ENCODE data around the gene BTNL8. TPM values are rescaled to one million over a fixed set of nuclear protein-coding genes. Genes with fewer than 3 reads are reported as not detected.

The BTNL8 gene
- total and polyA plus RNA-seq, 2 of the 13 experiments (the other 11 are each of a cell fraction or from before 2014, with no cell fraction given): not detected

- TF ChIP-seq PTBP1 (IDR thresholded peaks at IDR 0.05; ENCODE audit: low read depth, low read length, poor library complexity, severe bottlenecking) (no peak), NONO (IDR thresholded peaks at IDR 0.05) (no peak), NONO (CRISPR knock-in tag; conservative IDR thresholded peaks at IDR 0.05) (peak; percentile 87), ZNF44 (CRISPR knock-in tag; IDR thresholded peaks at IDR 0.05) (peak; percentile 44; the same call in 1 of the 2 replicates), NPAS2 (CRISPR knock-in tag; IDR thresholded peaks at IDR 0.05; ENCODE audit: borderline replicate concordance) (no peak), ZNF225 (CRISPR knock-in tag; IDR thresholded peaks at IDR 0.05) (peak; percentile 69; the same call in 1 of the 2 replicates), RARA (CRISPR knock-in tag; IDR thresholded peaks at IDR 0.05) (no peak), ZFP41 (CRISPR knock-in tag; IDR thresholded peaks at IDR 0.05; ENCODE audit: borderline replicate concordance) (no peak), ZNF615 (CRISPR knock-in tag; IDR thresholded peaks at IDR 0.05; ENCODE audit: borderline replicate concordance) (no peak), GPBP1L1 (CRISPR knock-in tag; IDR thresholded peaks at IDR 0.05) (no peak), KLF11 (CRISPR knock-in tag; IDR thresholded peaks at IDR 0.05) (no peak), MLX (CRISPR knock-in tag; IDR thresholded peaks at IDR 0.05) (no peak), ZNF282 (IDR thresholded peaks at IDR 0.05; ENCODE audit: partially characterized antibody) (no peak), ZNF780A (CRISPR knock-in tag; IDR thresholded peaks at IDR 0.05) (no peak), TGIF2 (CRISPR knock-in tag; IDR thresholded peaks at IDR 0.05) (no peak), ZNF326 (CRISPR knock-in tag; IDR thresholded peaks at IDR 0.05; ENCODE audit: borderline replicate concordance) (no peak), CREBL2 (CRISPR knock-in tag; IDR thresholded peaks at IDR 0.05; ENCODE audit: borderline replicate concordance) (no peak), ZSCAN20 (CRISPR knock-in tag; IDR thresholded peaks at IDR 0.05; ENCODE audit: borderline replicate concordance) (peak; percentile 59; the same call in 1 of the 2 replicates), ZNF724P (CRISPR knock-in tag; IDR thresholded peaks at IDR 0.05; ENCODE audit: borderline replicate concordance) (peak; percentile 69; the same call in 1 of the 2 replicates), ZNF713 (CRISPR knock-in tag; IDR thresholded peaks at IDR 0.05) (no peak), DMTF1 (CRISPR knock-in tag; IDR thresholded peaks at IDR 0.05) (no peak), ZEB1 (IDR thresholded peaks at IDR 0.05; ENCODE audit: insufficient replicate concordance, low read depth) (peak; percentile 100), EHMT2 (IDR thresholded peaks at IDR 0.05; ENCODE audit: borderline replicate concordance, low read depth, low read length) (no peak)
Observed at GRCh38 chr5:180860887-180861822, 37.8 kb upstream of the BTNL8 start, which contains the start of gene ZFP62 (continued).

All from HepG2 (cell line).